ENCODE measurements around the gene EGFLAM. TPM values are rescaled to one million over a fixed set of nuclear protein-coding genes. Genes with fewer than 3 reads are reported as not detected.

The EGFLAM gene
- total RNA-seq, 1 experiment from 2014 or later: 0.33 TPM

DNA sequence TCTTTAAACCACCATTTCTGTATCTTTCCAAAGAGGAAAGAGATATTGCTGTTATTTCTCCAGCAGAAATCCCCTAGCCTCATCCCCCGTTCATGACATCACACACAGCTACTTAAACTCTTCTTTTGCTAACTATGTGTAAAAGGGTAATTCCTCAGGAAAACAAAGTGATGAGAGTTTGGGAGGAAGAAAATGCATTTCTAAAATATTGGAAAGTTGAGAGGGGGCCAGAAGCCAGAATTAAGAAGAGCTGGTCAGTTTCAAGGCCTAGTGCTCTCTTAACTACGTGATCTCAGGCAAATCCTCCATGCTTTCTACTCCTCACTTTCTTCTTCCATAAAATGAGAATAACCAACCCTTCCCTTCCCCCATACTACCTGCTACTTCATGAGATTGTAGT, 188.7 kb downstream of the EGFLAM start:
- Histone ChIP-seq H3K18ac (ENCODE audit: insufficient read length, low read depth, low read length) (no peak overlapping the region), H3K27ac (ENCODE audit: insufficient read length, low read depth, low read length) (no peak overlapping the region), H2BK5ac (ENCODE audit: insufficient read length, low read length) (no peak overlapping the region), H3K56ac (ENCODE audit: insufficient read length, low read depth, low read length) (no peak overlapping the region), H3K9me3 (ENCODE audit: control insufficient read depth, low read depth, low read length) (no peaks in the 10 kb centered on the region), H2BK20ac (ENCODE audit: low read depth, low read length, poor library complexity, severe bottlenecking) (no peak overlapping the region), H3K14ac (ENCODE audit: insufficient read depth, low read length) (no peak overlapping the region), H4K5ac (ENCODE audit: insufficient read length, low read depth, low read length) (no peak overlapping the region), H2AK5ac (ENCODE audit: insufficient read length, low read length) (no peak overlapping the region), H2AFZ (ENCODE audit: low read length) (no peak overlapping the region), H3T11ph (ENCODE audit: low read length) (no peak overlapping the region), H3K23me2 (ENCODE audit: insufficient read length, low read depth, low read length, poor library complexity, severe bottlenecking) (no peaks in the 10 kb centered on the region), H2BK12ac (ENCODE audit: insufficient read length, low read depth, low read length) (no peak overlapping the region), H4K8ac (replicated peaks; ENCODE audit: insufficient read length, low read depth, low read length) (no peak overlapping the region), H3K27me3 (ENCODE audit: insufficient read depth, low read length) (no peaks in the 10 kb centered on the region), H3K9ac (ENCODE audit: extremely low read depth, insufficient read length, low read length) (no peak overlapping the region), H3K4ac (ENCODE audit: low read depth, low read length) (no peak overlapping the region), H4K20me1 (ENCODE audit: control insufficient read depth, insufficient read depth, insufficient read length) (no peaks in the 10 kb centered on the region), H3K79me1 (ENCODE audit: insufficient read depth, low read depth, low read length, poor library complexity, severe bottlenecking) (no peaks in the 10 kb centered on the region), H3K79me2 (ENCODE audit: insufficient read depth, low read length) (no peaks in the 10 kb centered on the region), H2BK120ac (ENCODE audit: low read depth, low read length, poor library complexity, severe bottlenecking) (no peak overlapping the region), H4K91ac (ENCODE audit: insufficient read length, low read depth, low read length) (no peak overlapping the region), H3K4me2 (ENCODE audit: insufficient read depth, insufficient read length, low read length) (no peak overlapping the region), H2BK15ac (ENCODE audit: low read depth, low read length) (no peak overlapping the region), H3K4me1 (ENCODE audit: insufficient read depth, low read length) (no peaks in the 10 kb centered on the region), H3K23ac (ENCODE audit: insufficient read length, low read depth, low read length) (no peak overlapping the region)
- no CpG with 5 or more reads among the region's 2 CpGs for WGBS (ENCODE audit: extremely low coverage, insufficient read length, low lambda C conversion rate)
- 0 out of 4 replicates have a peak, but pooled peaks cover 0 to 5% of the 10 kb centered on the region in 2 experiments for H3K4me1 Mint-ChIP-seq
- no peaks in the 10 kb centered on the region for H3K36me3 Mint-ChIP-seq (ENCODE audit: insufficient read depth in 1 of 3, low read depth in 3 of 3)
- no peak overlapping the region for H3K4me3 Mint-ChIP-seq
- no peak overlapping the region for H3K27ac Mint-ChIP-seq
- H3K9me3 Mint-ChIP-seq: no peaks in the 10 kb centered on the region; a peak in 2 of 5 replicates
- TF ChIP-seq, protein P1, sequence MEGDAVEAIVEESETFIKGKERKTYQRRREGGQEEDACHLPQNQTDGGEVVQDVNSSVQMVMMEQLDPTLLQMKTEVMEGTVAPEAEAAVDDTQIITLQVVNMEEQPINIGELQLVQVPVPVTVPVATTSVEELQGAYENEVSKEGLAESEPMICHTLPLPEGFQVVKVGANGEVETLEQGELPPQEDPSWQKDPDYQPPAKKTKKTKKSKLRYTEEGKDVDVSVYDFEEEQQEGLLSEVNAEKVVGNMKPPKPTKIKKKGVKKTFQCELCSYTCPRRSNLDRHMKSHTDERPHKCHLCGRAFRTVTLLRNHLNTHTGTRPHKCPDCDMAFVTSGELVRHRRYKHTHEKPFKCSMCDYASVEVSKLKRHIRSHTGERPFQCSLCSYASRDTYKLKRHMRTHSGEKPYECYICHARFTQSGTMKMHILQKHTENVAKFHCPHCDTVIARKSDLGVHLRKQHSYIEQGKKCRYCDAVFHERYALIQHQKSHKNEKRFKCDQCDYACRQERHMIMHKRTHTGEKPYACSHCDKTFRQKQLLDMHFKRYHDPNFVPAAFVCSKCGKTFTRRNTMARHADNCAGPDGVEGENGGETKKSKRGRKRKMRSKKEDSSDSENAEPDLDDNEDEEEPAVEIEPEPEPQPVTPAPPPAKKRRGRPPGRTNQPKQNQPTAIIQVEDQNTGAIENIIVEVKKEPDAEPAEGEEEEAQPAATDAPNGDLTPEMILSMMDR (conservative IDR thresholded peaks at IDR 0.05): no peak
- DNase-seq: no peak
- peaks cover 4% of the 10 kb centered on the region for H3K27me3 Mint-ChIP-seq (ENCODE audit: low read depth)
